Hepatocyte (in vitro differentiated cells): ENCODE measurements around the gene GABBR1. TPM values are rescaled to one million over a fixed set of nuclear protein-coding genes. Genes with fewer than 3 reads are reported as not detected.

Experiments
- DNase-seq: peaks from one replicate; pipeline ENCODE4 v3.0.0-alpha.2; 2016; ENCODE audit warnings: low spot score
- H2AFZ ChIP-seq: fragments of 200-600 bp; sonication (generic); 2 replicates; pipeline ENCODE4 v1.6.0; 2016; ENCODE audit warnings: antibody characterized with exemption, mild to moderate bottlenecking
- H3K27ac ChIP-seq: fragments of 200-600 bp; sonication (generic); 2 replicates; pipeline ENCODE4 v1.5.1; 2016; ENCODE audit warnings: mild to moderate bottlenecking
- H3K27me3 ChIP-seq: fragments of 200-600 bp; sonication (generic); 2 replicates; pipeline ENCODE4 v1.6.1; 2016
- H3K36me3 ChIP-seq: fragments of 200-600 bp; sonication (generic); replicated peaks from 2 replicates; pipeline ENCODE4 v1.5.1; 2016; ENCODE audit warnings: low read depth; ENCODE audit not compliant: insufficient read depth
- H3K4me1 ChIP-seq: fragments of 200-600 bp; sonication (generic); 2 replicates; pipeline ENCODE4 v1.5.1; 2016; ENCODE audit warnings: mild to moderate bottlenecking, moderate library complexity; ENCODE audit not compliant: insufficient read depth
- H3K4me2 ChIP-seq: fragments of 200-600 bp; sonication (generic); 2 replicates; pipeline ENCODE4 v1.6.0; 2016
- H3K4me3 ChIP-seq: fragments of 200-600 bp; sonication (generic); 2 replicates; pipeline ENCODE4 v1.5.1; 2016; ENCODE audit warnings: mild to moderate bottlenecking
- H3K79me2 ChIP-seq: fragments of 200-600 bp; sonication (generic); 2 replicates; pipeline ENCODE4 v1.6.0; 2017; ENCODE audit warnings: mild to moderate bottlenecking
- H3K9me2 ChIP-seq: fragments of 200-600 bp; sonication (generic); replicated peaks from 2 replicates; pipeline ENCODE4 v1.6.0; 2017; ENCODE audit warnings: mild to moderate bottlenecking; ENCODE audit not compliant: insufficient read depth
- H3K9me3 ChIP-seq: fragments of 200-600 bp; sonication (generic); 2 replicates; pipeline ENCODE4 v1.5.1; 2016; ENCODE audit warnings: low read depth, mild to moderate bottlenecking
- H4K20me1 ChIP-seq: fragments of 200-600 bp; sonication (generic); 2 replicates; pipeline ENCODE4 v1.6.0; 2016; ENCODE audit warnings: mild to moderate bottlenecking; ENCODE audit not compliant: insufficient read depth, poor library complexity, severe bottlenecking
- EZH2 ChIP-seq: fragments of 200-600 bp; sonication (generic); IDR thresholded peaks from 2 replicates; pipeline ENCODE4 v1.6.1; 2016; ENCODE audit warnings: antibody characterized with exemption, mild to moderate bottlenecking, borderline replicate concordance
- EZH2phosphoT487 ChIP-seq: fragments of 200-600 bp; sonication (generic); IDR thresholded peaks from one replicate; pipeline ENCODE4 v1.6.1; 2018; ENCODE audit warnings: antibody characterized with exemption, mild to moderate bottlenecking, low read depth, moderate library complexity; ENCODE audit not compliant: unreplicated experiment, severe bottlenecking
- WGBS: methylation state at CpG from one replicate; pipeline ENCODE4 v1.1.6; 2016; ENCODE audit warnings: low lambda C conversion rate; ENCODE audit errors: missing lambda C conversion rate; 5-methylcytosine and 5-hydroxymethylcytosine counted together
- polyA plus RNA-seq: library from polyadenylated mRNA; unstranded; fragments of >200 nt; fragmentation: Nextera tagmentation; extraction: Ambion mirVana; gene quantifications from 2 replicates; pipeline ENCODE4 v1.2.1, GENCODE V29; 2016
- total RNA-seq: library from RNA; depleted of rRNA; stranded (reverse); fragments of >200 nt; gene quantifications from 2 replicates; pipeline ENCODE4 v1.2.3, GENCODE V29; 2014
- TF ChIP-seq, protein P1 (sequence below): fragments of 200-600 bp; sonication (generic); IDR thresholded peaks from 2 replicates; pipeline ENCODE4 v1.5.1; 2016; ENCODE audit warnings: antibody characterized with exemption, mild to moderate bottlenecking; ENCODE audit not compliant: poor library complexity

The GABBR1 gene
- total and polyA plus RNA-seq, 2 experiments from 2014 or later: 9.9 to 11.3 TPM

DNA sequence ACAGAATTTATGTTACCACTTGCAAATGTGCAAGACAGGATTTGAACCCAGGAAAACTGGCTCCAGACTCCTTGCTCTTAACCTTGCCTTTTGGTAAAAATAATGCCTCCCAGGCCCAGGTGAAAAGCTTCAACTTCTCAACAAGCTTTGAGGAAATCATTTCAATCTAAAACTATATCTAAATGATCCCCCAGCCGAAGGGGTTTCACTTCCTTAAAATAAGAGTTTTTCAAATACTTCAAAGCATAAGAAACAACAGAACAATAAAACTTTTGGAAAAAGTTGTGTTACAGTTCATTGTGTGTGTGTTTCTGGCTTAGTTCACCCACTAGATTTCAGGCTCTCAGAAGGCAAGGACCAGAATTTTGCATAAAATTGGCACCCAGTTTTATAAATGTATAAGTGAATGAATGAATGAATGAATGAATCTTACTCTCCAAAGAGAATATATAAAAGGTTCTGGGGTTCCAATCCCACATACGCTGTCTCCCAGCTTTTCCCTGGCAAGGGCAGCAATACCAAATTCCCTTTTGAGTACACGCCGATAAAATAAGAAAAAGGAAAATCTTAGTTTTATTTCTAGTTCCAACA, 42.7 kb downstream of the GABBR1 start:
- no peaks in the 10 kb centered on the region for H3K9me3 ChIP-seq
- H3K27me3 ChIP-seq: no peaks in the 10 kb centered on the region
- no peak overlapping the region for H3K4me2 ChIP-seq
- H3K79me2 ChIP-seq: no peaks in the 10 kb centered on the region
- no peak for DNase-seq
- no peaks in the 10 kb centered on the region for H4K20me1 ChIP-seq
- H3K9me2 ChIP-seq: no peaks in the 10 kb centered on the region
- TF ChIP-seq, protein P1, sequence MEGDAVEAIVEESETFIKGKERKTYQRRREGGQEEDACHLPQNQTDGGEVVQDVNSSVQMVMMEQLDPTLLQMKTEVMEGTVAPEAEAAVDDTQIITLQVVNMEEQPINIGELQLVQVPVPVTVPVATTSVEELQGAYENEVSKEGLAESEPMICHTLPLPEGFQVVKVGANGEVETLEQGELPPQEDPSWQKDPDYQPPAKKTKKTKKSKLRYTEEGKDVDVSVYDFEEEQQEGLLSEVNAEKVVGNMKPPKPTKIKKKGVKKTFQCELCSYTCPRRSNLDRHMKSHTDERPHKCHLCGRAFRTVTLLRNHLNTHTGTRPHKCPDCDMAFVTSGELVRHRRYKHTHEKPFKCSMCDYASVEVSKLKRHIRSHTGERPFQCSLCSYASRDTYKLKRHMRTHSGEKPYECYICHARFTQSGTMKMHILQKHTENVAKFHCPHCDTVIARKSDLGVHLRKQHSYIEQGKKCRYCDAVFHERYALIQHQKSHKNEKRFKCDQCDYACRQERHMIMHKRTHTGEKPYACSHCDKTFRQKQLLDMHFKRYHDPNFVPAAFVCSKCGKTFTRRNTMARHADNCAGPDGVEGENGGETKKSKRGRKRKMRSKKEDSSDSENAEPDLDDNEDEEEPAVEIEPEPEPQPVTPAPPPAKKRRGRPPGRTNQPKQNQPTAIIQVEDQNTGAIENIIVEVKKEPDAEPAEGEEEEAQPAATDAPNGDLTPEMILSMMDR: no peak
- no peak for TF ChIP-seq EZH2phosphoT487
- no peak for TF ChIP-seq EZH2
- no peaks in the 10 kb centered on the region for H3K36me3 ChIP-seq
- no peak overlapping the region for H3K27ac ChIP-seq
- no peak overlapping the region for H2AFZ ChIP-seq
- WGBS: 93% methylated on average over 4 of the region's 4 CpGs
- no peak overlapping the region for H3K4me3 ChIP-seq
- no peaks in the 10 kb centered on the region for H3K4me1 ChIP-seq

DNA sequence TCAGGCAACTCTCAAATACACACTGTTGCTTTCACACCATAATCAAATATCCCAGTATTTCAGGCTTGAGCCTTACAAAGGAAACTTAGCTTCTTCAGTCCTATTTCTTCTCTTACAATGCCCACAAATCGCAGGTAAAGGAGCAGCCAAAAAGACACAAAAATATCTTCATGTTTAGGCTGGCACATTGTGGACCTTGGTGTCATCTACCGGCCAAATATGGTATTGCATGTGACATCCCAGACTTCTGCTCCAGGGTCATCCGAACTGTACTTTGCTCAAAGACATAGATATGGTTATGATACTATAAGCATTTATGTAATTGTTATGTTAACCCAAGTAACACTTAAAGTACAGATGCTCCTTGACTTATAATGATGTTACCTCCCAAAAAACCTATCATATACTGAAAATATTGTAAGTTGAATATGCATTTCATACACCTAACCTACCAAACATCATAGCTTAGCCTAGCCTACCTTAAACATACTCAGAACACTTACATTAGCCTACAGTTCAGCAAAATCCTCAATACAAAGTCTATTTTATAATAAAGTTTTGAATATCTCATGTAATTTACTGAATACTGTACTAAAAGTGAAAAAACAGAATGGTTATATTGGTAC, 43.4 kb downstream of the GABBR1 start:
- 16% methylated on average over 3 of the region's 3 CpGs for WGBS
- no peak overlapping the region for H3K4me3 ChIP-seq
- H3K27me3 ChIP-seq: no peaks in the 10 kb centered on the region
- H4K20me1 ChIP-seq: no peaks in the 10 kb centered on the region
- H3K4me2 ChIP-seq: no peak overlapping the region
- H3K4me1 ChIP-seq: no peaks in the 10 kb centered on the region
- no peak overlapping the region for H3K27ac ChIP-seq
- TF ChIP-seq EZH2phosphoT487 (no peak), EZH2 (no peak)
- TF ChIP-seq, protein P1: peak; percentile 89
- no peaks in the 10 kb centered on the region for H3K9me3 ChIP-seq
- H3K36me3 ChIP-seq: no peaks in the 10 kb centered on the region
- DNase-seq: peak; percentile 71
- no peaks in the 10 kb centered on the region for H3K9me2 ChIP-seq
- no peaks in the 10 kb centered on the region for H3K79me2 ChIP-seq
- no peak overlapping the region for H2AFZ ChIP-seq

DNA sequence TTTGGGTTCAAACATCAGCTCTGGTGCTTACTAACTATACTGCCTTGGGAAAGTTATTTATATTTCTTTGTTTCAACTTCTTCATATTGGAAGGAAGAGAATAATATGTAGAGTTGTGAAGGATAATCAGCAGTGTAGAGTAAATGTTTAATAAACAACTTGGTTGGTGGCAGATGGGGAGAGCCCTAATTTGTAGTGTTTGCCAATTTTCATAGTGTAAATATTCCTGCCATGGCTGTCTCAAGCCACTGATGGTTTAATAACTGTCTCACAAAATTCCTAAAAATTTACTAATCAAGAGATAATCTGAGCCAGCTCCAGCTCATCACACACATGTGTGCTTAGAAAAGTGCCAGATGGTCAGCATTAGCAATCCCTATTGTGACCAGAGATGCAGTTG, 48.2 kb downstream of the GABBR1 start, which contains the start of gene OR2H2:
Gene OR2H2 (plus strand): TSS at position 301 of the 400 bp plus-strand sequence. CDS start 2,824 bp downstream, outside the sequence.
- H2AFZ ChIP-seq: no peak within 1 kb of the TSS
- H3K9me3 ChIP-seq: no peaks in the 10 kb centered on the region
- H4K20me1 ChIP-seq: no peaks in the 10 kb centered on the region
- no peaks in the 10 kb centered on the region for H3K36me3 ChIP-seq
- H3K4me3 ChIP-seq: no peak within 1 kb of the TSS
- H3K79me2 ChIP-seq: no peaks in the 10 kb centered on the region
- H3K9me2 ChIP-seq: no peaks in the 10 kb centered on the region
- H3K27me3 ChIP-seq: no peaks in the 10 kb centered on the region
- H3K4me1 ChIP-seq: no peaks in the 10 kb centered on the region
- no peak within 1 kb of the TSS for H3K4me2 ChIP-seq
- no peak for DNase-seq
- H3K27ac ChIP-seq: no peak within 1 kb of the TSS
- TF ChIP-seq EZH2phosphoT487: no peak
- no peak for TF ChIP-seq EZH2

DNA sequence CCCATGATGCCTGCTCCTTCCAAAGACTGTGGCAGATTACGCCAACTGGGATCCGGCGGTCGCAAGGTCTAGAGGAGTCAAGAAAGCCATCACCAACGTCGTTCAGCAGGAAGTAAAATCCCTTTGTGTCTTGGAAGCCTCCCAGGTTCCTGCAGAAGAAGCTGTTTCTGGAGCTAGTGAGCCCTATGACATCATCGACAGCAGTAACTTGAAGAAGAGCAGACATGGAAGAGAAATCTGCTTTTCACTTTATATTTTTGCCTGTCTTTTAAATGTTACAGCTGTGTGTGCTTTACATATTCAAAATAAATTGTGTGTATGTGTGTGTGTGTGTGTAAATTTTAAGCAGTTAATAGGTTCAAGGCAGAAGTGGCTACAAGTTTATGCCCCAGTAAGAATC, 55.4 kb downstream of the GABBR1 start:
- no peaks in the 10 kb centered on the region for H3K9me3 ChIP-seq
- no peaks in the 10 kb centered on the region for H3K27me3 ChIP-seq
- H3K79me2 ChIP-seq: no peaks in the 10 kb centered on the region
- H3K9me2 ChIP-seq: no peaks in the 10 kb centered on the region
- no peak overlapping the region for H3K4me2 ChIP-seq
- no peaks in the 10 kb centered on the region for H3K4me1 ChIP-seq
- no peaks in the 10 kb centered on the region for H4K20me1 ChIP-seq
- DNase-seq: no peak
- no peak overlapping the region for H3K4me3 ChIP-seq
- no peaks in the 10 kb centered on the region for H3K36me3 ChIP-seq
- H3K27ac ChIP-seq: no peak overlapping the region
- no peak for TF ChIP-seq EZH2phosphoT487
- TF ChIP-seq EZH2: no peak
- TF ChIP-seq, protein P1: no peak
- 66% methylated on average over 7 of the region's 7 CpGs for WGBS
- no peak overlapping the region for H2AFZ ChIP-seq
